Loucy (cell line): Measurements from ENCODE around the gene C9orf85.

Experiments used
- EZH2phosphoT487 ChIP-seq: fragments of 200-600 bp; IDR thresholded peaks from 2 replicates; pipeline ENCODE4 v1.6.1; 2018; ENCODE audit warnings: antibody characterized with exemption, mild to moderate bottlenecking, moderate library complexity, borderline replicate concordance
- TF ChIP-seq, protein P1 (sequence below): fragments of 200-600 bp; sonication (generic); conservative IDR thresholded peaks from 2 replicates; pipeline ENCODE4 v1.5.1; 2014; ENCODE audit warnings: mild to moderate bottlenecking, antibody characterized with exemption, low read length

DNA sequence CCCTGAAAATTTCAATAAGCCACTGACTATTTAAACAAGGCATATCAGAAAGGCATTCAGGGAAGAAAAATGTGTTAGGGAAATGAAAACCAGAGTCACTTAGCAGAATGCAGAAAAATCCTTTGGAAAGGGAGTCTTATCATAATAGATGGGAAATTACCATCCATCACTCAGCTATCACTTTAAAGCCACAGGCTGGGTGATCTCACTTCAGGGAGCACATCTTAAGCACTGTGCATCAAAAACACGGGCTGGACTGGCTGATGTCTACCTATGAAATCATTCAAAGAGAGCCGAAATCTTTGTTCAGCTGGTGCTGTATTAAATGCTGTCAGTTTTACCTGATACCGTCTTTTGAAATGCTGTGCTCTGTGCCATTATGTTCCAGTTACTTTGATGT lies 75.5 kb downstream of the C9orf85 start:
- TF ChIP-seq, protein P1, sequence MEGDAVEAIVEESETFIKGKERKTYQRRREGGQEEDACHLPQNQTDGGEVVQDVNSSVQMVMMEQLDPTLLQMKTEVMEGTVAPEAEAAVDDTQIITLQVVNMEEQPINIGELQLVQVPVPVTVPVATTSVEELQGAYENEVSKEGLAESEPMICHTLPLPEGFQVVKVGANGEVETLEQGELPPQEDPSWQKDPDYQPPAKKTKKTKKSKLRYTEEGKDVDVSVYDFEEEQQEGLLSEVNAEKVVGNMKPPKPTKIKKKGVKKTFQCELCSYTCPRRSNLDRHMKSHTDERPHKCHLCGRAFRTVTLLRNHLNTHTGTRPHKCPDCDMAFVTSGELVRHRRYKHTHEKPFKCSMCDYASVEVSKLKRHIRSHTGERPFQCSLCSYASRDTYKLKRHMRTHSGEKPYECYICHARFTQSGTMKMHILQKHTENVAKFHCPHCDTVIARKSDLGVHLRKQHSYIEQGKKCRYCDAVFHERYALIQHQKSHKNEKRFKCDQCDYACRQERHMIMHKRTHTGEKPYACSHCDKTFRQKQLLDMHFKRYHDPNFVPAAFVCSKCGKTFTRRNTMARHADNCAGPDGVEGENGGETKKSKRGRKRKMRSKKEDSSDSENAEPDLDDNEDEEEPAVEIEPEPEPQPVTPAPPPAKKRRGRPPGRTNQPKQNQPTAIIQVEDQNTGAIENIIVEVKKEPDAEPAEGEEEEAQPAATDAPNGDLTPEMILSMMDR, result no peak
- TF ChIP-seq EZH2phosphoT487, result no peak
